Common myeloid progenitor, CD34-positive (primary cell): ENCODE data around the gene SDHB.

Source experiments
- CTCF ChIA-PET: fragments of 350-600 bp; sonication (Branson Sonifier 250); formaldehyde crosslinking; loops from one replicate; lab custom pipeline; 2021; ENCODE audit warnings: antibody characterized with exemption; lab: Charles Lee
- POLR2A ChIA-PET: fragments of 350-600 bp; sonication (Branson Sonifier 250); formaldehyde crosslinking; loops from one replicate; lab custom pipeline; 2021; ENCODE audit warnings: antibody characterized with exemption; lab: Charles Lee
- DNase-seq, 3 donors: peaks; one replicate each; pipeline versions ENCODE4 v3.0.0 to v3.0.0-alpha.2; 2013
- H3K27ac ChIP-seq, 2 experiments: 1 replicate in 1 of 2; 2 replicates in 1 of 2; pipeline ENCODE4 v1.7.0; 2013; ENCODE audit warnings: inconsistent platforms in 2 of 2, low read length in 2 of 2, mild to moderate bottlenecking in 2 of 2, low read depth in 1 of 2, moderate library complexity in 1 of 2; ENCODE audit not compliant: severe bottlenecking in 2 of 2, insufficient read depth in 1 of 2, poor library complexity in 1 of 2
- H3K27me3 ChIP-seq, 5 experiments: replicated peaks in 2 of 5; 1 replicate in 3 of 5; 2 replicates in 2 of 5; pipeline versions ENCODE4 v1.6.1 to v1.7.0; 2013; ENCODE audit warnings: low read length in 4 of 5, mild to moderate bottlenecking in 2 of 5, moderate library complexity in 2 of 5, inconsistent platforms in 1 of 5; ENCODE audit not compliant: insufficient read depth in 5 of 5, control insufficient read depth in 4 of 5
- H3K36me3 ChIP-seq, 4 experiments: 1 replicate in 2 of 4; 2 replicates in 2 of 4; pipeline versions ENCODE4 v1.6.1 to v1.7.0; 2013; ENCODE audit warnings: low read length in 3 of 4, control low read depth in 1 of 4, mild to moderate bottlenecking in 1 of 4; ENCODE audit not compliant: control insufficient read depth in 4 of 4, insufficient read depth in 4 of 4
- H3K4me1 ChIP-seq, 4 experiments: 1 replicate in 3 of 4; 2 replicates in 1 of 4; pipeline versions ENCODE4 v1.6.1 to v1.7.1; 2013; ENCODE audit warnings: low read length in 3 of 4, mild to moderate bottlenecking in 3 of 4, control low read depth in 1 of 4, inconsistent platforms in 1 of 4, moderate library complexity in 1 of 4; ENCODE audit not compliant: control insufficient read depth in 4 of 4, insufficient read depth in 4 of 4; ENCODE audit errors: control extremely low read depth in 1 of 4
- H3K4me3 ChIP-seq, 7 experiments: 1 replicate in 4 of 7; 2 replicates in 3 of 7; pipeline versions ENCODE4 v1.5.1 to v1.7.0; 2013; ENCODE audit warnings: mild to moderate bottlenecking in 7 of 7, low read length in 6 of 7, moderate library complexity in 6 of 7, inconsistent platforms in 2 of 7, low read depth in 2 of 7, control low read depth in 1 of 7; ENCODE audit not compliant: insufficient read depth in 4 of 7, control insufficient read depth in 1 of 7; ENCODE audit errors: extremely low read depth in 1 of 7
- H3K9me3 ChIP-seq, 5 experiments: 1 replicate in 4 of 5; 2 replicates in 1 of 5; pipeline versions ENCODE4 v1.6.1 to v1.7.1; 2013; ENCODE audit warnings: low read length in 4 of 5, mild to moderate bottlenecking in 2 of 5, inconsistent platforms in 1 of 5, low read depth in 1 of 5, moderate library complexity in 1 of 5; ENCODE audit not compliant: control insufficient read depth in 4 of 5, insufficient read depth in 2 of 5; ENCODE audit errors: control extremely low read depth in 1 of 5
- WGBS: methylation state at CpG from one replicate; pipeline ENCODE4 v1.1.5; 2013; ENCODE audit not compliant: insufficient coverage; 5-methylcytosine and 5-hydroxymethylcytosine counted together

The SDHB gene

GRCh38 chr1:16969651-16970050 lies 84.2 kb downstream of the SDHB start:
- 99% methylated on average over 10 of the region's 12 CpGs for WGBS

DNA sequence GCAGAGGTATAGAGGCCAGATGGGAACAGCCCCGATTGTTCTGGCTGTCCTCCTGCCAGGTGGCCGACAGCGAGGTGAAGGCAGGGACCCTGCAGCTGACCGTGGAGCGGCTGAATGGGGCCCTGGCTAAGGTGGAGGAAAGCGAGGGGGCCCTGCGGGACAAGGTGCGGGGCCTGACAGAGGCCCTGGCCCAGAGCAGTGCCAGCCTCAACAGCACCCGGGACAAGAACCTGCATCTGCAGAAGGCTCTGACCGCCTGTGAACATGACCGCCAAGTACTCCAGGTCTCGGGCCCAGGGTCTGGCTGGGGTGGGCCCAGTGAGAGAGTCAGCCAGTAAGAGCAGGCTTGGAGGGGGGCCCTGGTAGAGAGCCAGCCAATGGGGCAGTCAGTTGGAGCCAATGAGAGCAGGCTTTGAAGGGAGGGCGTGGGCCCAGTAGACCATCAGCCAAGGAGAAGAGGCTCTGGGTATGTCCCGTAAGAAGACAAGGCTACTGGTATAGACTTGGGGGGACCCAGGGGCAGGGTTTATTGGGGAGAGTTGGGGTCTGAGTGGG lies 84.7 kb downstream of the SDHB start:
- Histone ChIP-seq H3K36me3 (peaks cover 2 to 33% (median 6%) of the 10 kb centered on the region in 4 experiments), H3K4me1 (peaks cover 0 to 15% (median 2%) of the 10 kb centered on the region in 4 experiments), H3K27me3 (no peaks in the 10 kb centered on the region), H3K4me3 (no peak overlapping the region), H3K9me3 (no peaks in the 10 kb centered on the region), H3K27ac (no peak overlapping the region)
- DNase-seq = no peak
- ChIA-PET CTCF (interaction anchor here (0.8 to 2.5 kb wide), 2 partner anchors 10 to 11 kb away, joined by 3 to 9 read pairs; no protein-coding TSS in a partner anchor), POLR2A (no interaction called here)
- WGBS = 96% methylated on average over 14 of the region's 14 CpGs

More at GRCh38 chr1:16969651-16970050, 84.2 kb downstream of the SDHB start:
- Histone ChIP-seq H3K27ac (no peak overlapping the region), H3K4me1 (peaks cover 0 to 15% (median 2%) of the 10 kb centered on the region in 4 experiments), H3K27me3 (no peaks in the 10 kb centered on the region), H3K36me3 (peaks cover 2 to 33% (median 6%) of the 10 kb centered on the region in 4 experiments), H3K9me3 (no peaks in the 10 kb centered on the region), H3K4me3 (no peak overlapping the region)
- ChIA-PET CTCF (interaction anchor here (0.7 kb wide), 1 partner anchor 53 kb away, joined by 3 read pairs; no protein-coding TSS in a partner anchor), POLR2A (no interaction called here)
- no peak for DNase-seq
